ENCODE data around the gene EML1. TPM values are rescaled to one million over a fixed set of nuclear protein-coding genes. Genes with fewer than 3 reads are reported as not detected.

Gene EML1
- polyA plus RNA-seq, 1 experiment, result 14.2 TPM

- CTCF ChIA-PET, result no interaction called here
- peaks cover 18% of the 10 kb centered on the region for H3K27me3 ChIP-seq (ENCODE audit: control insufficient read depth, insufficient read depth, low read length)
- no peaks in the 10 kb centered on the region for H3K36me3 ChIP-seq (ENCODE audit: control insufficient read depth, insufficient read depth, low read length)
- TF ChIP-seq CTCF (IDR thresholded peaks at IDR 0.05; ENCODE audit: insufficient read depth, low read depth, low read length), result no peak
- POLR2A ChIA-PET, result no interaction called here
- no peak for DNase-seq (ENCODE audit: low read depth)
- no peak overlapping the region for H3K4me3 ChIP-seq (ENCODE audit: low read depth, low read length)
Measured at GRCh38 chr14:99824776-99825175, 31.6 kb downstream of the EML1 start.

DNA sequence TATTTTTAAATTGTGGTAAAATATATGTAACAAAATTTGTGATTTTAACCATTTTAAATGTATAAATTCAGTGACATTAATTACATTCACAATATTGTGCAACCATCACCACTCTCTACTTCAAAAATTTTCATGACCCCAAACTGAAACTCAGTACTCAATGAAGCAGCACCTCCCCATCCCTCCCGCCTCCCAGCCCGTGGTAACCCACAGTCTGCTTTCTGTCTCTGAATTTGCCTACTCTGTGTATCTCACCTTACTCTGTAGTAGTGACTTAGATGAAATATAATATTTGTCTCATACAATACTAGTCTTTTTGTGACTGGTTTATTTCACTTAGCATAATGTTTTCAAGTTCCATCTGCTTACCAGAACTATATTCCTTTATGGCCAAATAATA, 36.2 kb downstream of the EML1 start:
- no peak for TF ChIP-seq CTCF (IDR thresholded peaks at IDR 0.05; ENCODE audit: insufficient read depth, low read depth, low read length)
- ChIA-PET CTCF (no interaction called here), POLR2A (no interaction called here)
- DNase-seq (ENCODE audit: low read depth), result no peak
- Histone ChIP-seq H3K36me3 (ENCODE audit: control insufficient read depth, insufficient read depth, low read length) (no peaks in the 10 kb centered on the region), H3K4me3 (ENCODE audit: low read depth, low read length) (no peak overlapping the region), H3K27me3 (ENCODE audit: control insufficient read depth, insufficient read depth, low read length) (peaks cover 7% of the 10 kb centered on the region)

- no peak for DNase-seq (ENCODE audit: low read depth)
- Histone ChIP-seq H3K4me3 (ENCODE audit: low read depth, low read length) (no peak overlapping the region), H3K27me3 (ENCODE audit: control insufficient read depth, insufficient read depth, low read length) (peaks cover 3% of the 10 kb centered on the region), H3K36me3 (ENCODE audit: control insufficient read depth, insufficient read depth, low read length) (no peaks in the 10 kb centered on the region)
- CTCF ChIA-PET, result no interaction called here
- POLR2A ChIA-PET, result no interaction called here
- TF ChIP-seq CTCF (IDR thresholded peaks at IDR 0.05; ENCODE audit: insufficient read depth, low read depth, low read length), result no peak
Measured at GRCh38 chr14:99831303-99831702, 38.1 kb downstream of the EML1 start.

GRCh38 chr14:99831903-99832685, 38.9 kb downstream of the EML1 start:
- no peak overlapping the region for H3K4me3 ChIP-seq (ENCODE audit: low read depth, low read length)
- no peak for DNase-seq (ENCODE audit: low read depth)
- TF ChIP-seq CTCF (IDR thresholded peaks at IDR 0.05; ENCODE audit: insufficient read depth, low read depth, low read length), result no peak
- peaks cover 4% of the 10 kb centered on the region for H3K27me3 ChIP-seq (ENCODE audit: control insufficient read depth, insufficient read depth, low read length)
- H3K36me3 ChIP-seq (ENCODE audit: control insufficient read depth, insufficient read depth, low read length), result no peaks in the 10 kb centered on the region
- POLR2A ChIA-PET, result no interaction called here
- CTCF ChIA-PET, result no interaction called here

- POLR2A ChIA-PET, result no interaction called here
- CTCF ChIA-PET, result interaction anchor here (0.7 to 1.5 kb wide), 2 partner anchors 24 to 108 kb away, joined by 3 to 5 read pairs; no protein-coding TSS in a partner anchor
- DNase-seq (ENCODE audit: low read depth), result no peak
- Histone ChIP-seq H3K4me3 (ENCODE audit: low read depth, low read length) (no peak overlapping the region), H3K27me3 (ENCODE audit: control insufficient read depth, insufficient read depth, low read length) (peaks cover 4% of the 10 kb centered on the region), H3K36me3 (ENCODE audit: control insufficient read depth, insufficient read depth, low read length) (no peaks in the 10 kb centered on the region)
- no peak for TF ChIP-seq CTCF (IDR thresholded peaks at IDR 0.05; ENCODE audit: insufficient read depth, low read depth, low read length)
Measured at GRCh38 chr14:99837822-99838221, 44.6 kb downstream of the EML1 start.
